B cell (primary cell): ENCODE measurements around the gene EMX1. TPM values are rescaled to one million over a fixed set of nuclear protein-coding genes. Genes with fewer than 3 reads are reported as not detected.

ENCODE experiments used
- ATAC-seq: fragments of 200-7000 bp; cut with Tn5 transposase; one replicate; pipeline ENCODE4 v1.10.0; 2021; ENCODE audit warnings: low read depth, mild to moderate bottlenecking, moderate number of reproducible peaks, moderate library complexity
- CTCF ChIA-PET: fragments of 350-600 bp; sonication (Branson Sonifier 250); formaldehyde crosslinking; loops from one replicate; lab custom pipeline; 2021; ENCODE audit warnings: antibody characterized with exemption, inconsistent platforms; lab: Charles Lee
- POLR2A ChIA-PET: fragments of 350-600 bp; sonication (Branson Sonifier 250); formaldehyde crosslinking; loops from one replicate; lab custom pipeline; 2021; ENCODE audit warnings: antibody characterized with exemption; lab: Charles Lee
- DNase-seq: peaks from one replicate; pipeline ENCODE4 v3.0.0; 2013
- H2AFZ ChIP-seq: 2 replicates; pipeline ENCODE4 v1.6.1; 2012; ENCODE audit warnings: mild to moderate bottlenecking, low read depth, low read length; ENCODE audit not compliant: insufficient read depth, poor library complexity, severe bottlenecking
- H3K27ac ChIP-seq, 2 donors: 1 replicate in 1 of 2; 2 replicates in 1 of 2; pipeline ENCODE4 v1.5.1; 2012 to 2013; ENCODE audit warnings: low read length in 2 of 2, mild to moderate bottlenecking in 2 of 2, moderate library complexity in 1 of 2
- H3K27me3 ChIP-seq, 4 experiments: fragments of 200-600 bp in 1 of 4; sonication (generic) in 1 of 4; replicated peaks in 1 of 4; 1 replicate in 2 of 4; 2 replicates in 2 of 4; pipeline versions ENCODE4 v1.6.1 to v1.7.0; 2013 to 2016; ENCODE audit warnings: low read length in 3 of 4, mild to moderate bottlenecking in 2 of 4, mixed read lengths in 1 of 4, moderate library complexity in 1 of 4; ENCODE audit not compliant: insufficient read depth in 4 of 4, control insufficient read depth in 3 of 4; ENCODE audit errors: control extremely low read depth in 1 of 4
- H3K36me3 ChIP-seq, 2 experiments: replicated peaks in 1 of 2; 1 replicate in 1 of 2; 2 replicates in 1 of 2; pipeline versions ENCODE4 v1.6.1 to v1.7.1; 2013; ENCODE audit warnings: low read length in 1 of 2; ENCODE audit not compliant: insufficient read depth in 2 of 2, control insufficient read depth in 1 of 2; ENCODE audit errors: control extremely low read depth in 1 of 2, extremely low read depth in 1 of 2
- H3K4me1 ChIP-seq, 2 donors: fragments of 200-600 bp in 1 of 2; sonication (generic) in 1 of 2; 1 replicate in 1 of 2; 2 replicates in 1 of 2; pipeline versions ENCODE4 v1.5.1 to v1.6.1; 2013 to 2017; ENCODE audit warnings: low read length in 2 of 2; ENCODE audit not compliant: control insufficient read depth in 2 of 2, insufficient read depth in 2 of 2
- H3K4me2 ChIP-seq: replicated peaks from 2 replicates; pipeline ENCODE3; 2012; ENCODE audit warnings: mild to moderate bottlenecking, low read depth, low read length; ENCODE audit not compliant: poor library complexity, severe bottlenecking
- H3K4me3 ChIP-seq, 5 experiments: fragments of 200-600 bp in 1 of 5; sonication (generic) in 1 of 5; 1 replicate in 3 of 5; 2 replicates in 2 of 5; pipeline versions ENCODE4 v1.5.1 to v1.7.0; 2011 to 2016; ENCODE audit warnings: low read length in 4 of 5, mild to moderate bottlenecking in 4 of 5, low read depth in 2 of 5, control low read depth in 1 of 5, moderate library complexity in 1 of 5; ENCODE audit not compliant: insufficient read depth in 1 of 5; ENCODE audit errors: control extremely low read depth in 1 of 5, extremely low read depth in 1 of 5
- H3K79me2 ChIP-seq: fragments of 200-600 bp; sonication (generic); one replicate; pipeline ENCODE4 v1.6.0; 2016; ENCODE audit warnings: low read length; ENCODE audit not compliant: control insufficient read depth, insufficient read depth
- H3K9ac ChIP-seq: fragments of 200-600 bp; sonication (generic); 2 replicates; pipeline ENCODE4 v1.6.1; 2017; ENCODE audit warnings: mild to moderate bottlenecking, low read length, moderate library complexity
- H3K9me3 ChIP-seq, 3 donors: one replicate each; pipeline versions ENCODE4 v1.6.1 to v1.7.1; 2013; ENCODE audit warnings: low read length in 2 of 3; ENCODE audit not compliant: control insufficient read depth in 2 of 3, insufficient read depth in 1 of 3; ENCODE audit errors: control extremely low read depth in 1 of 3
- H4K20me1 ChIP-seq: 2 replicates; pipeline ENCODE4 v1.6.0; 2012; ENCODE audit warnings: mild to moderate bottlenecking, low read length; ENCODE audit not compliant: insufficient read depth, control insufficient read depth, poor library complexity, severe bottlenecking
- H3K27ac Mint-ChIP-seq: one replicate; pipeline ENCODE4 v1.8.0; 2021; ENCODE audit warnings: mixed read lengths
- H3K27me3 Mint-ChIP-seq: one replicate; pipeline ENCODE4 v1.8.0; 2021; ENCODE audit warnings: mixed read lengths
- H3K4me1 Mint-ChIP-seq: one replicate; pipeline ENCODE4 v1.8.0; 2021; ENCODE audit warnings: mixed read lengths
- H3K4me3 Mint-ChIP-seq: one replicate; pipeline ENCODE4 v1.8.0; 2021; ENCODE audit warnings: mixed read lengths
- H3K9me3 Mint-ChIP-seq: one replicate; pipeline ENCODE4 v1.8.0; 2022; ENCODE audit warnings: mixed read lengths; ENCODE audit not compliant: insufficient read depth
- CTCF ChIP-seq: fragments of 200-600 bp; IDR thresholded peaks from one replicate; pipeline ENCODE4 v1.8.0; 2022; ENCODE audit warnings: antibody characterized with exemption, mild to moderate bottlenecking
- EZH2 ChIP-seq: IDR thresholded peaks from 2 replicates; pipeline ENCODE4 v1.6.1; 2012; ENCODE audit warnings: borderline replicate concordance, low read depth, mild to moderate bottlenecking, moderate library complexity, low read length; ENCODE audit not compliant: insufficient read depth, poor library complexity, severe bottlenecking
- WGBS: methylation state at CpG from one replicate; pipeline ENCODE4 v1.1.5; 2013; ENCODE audit warnings: missing lambda C conversion rate; ENCODE audit not compliant: insufficient coverage; 5-methylcytosine and 5-hydroxymethylcytosine counted together
- intact Hi-C: fragments of 100-400 bp; cut with micrococcal nuclease; formaldehyde crosslinking; loops from one replicate; pipeline ENCODE4 v1.10.0; 2022
- polyA plus RNA-seq: library from polyadenylated mRNA; depleted of rRNA; stranded (reverse); fragments of >200 nt; gene quantifications from 2 replicates; pipeline ENCODE4 v1.2.3, GENCODE V29; 2012
- total RNA-seq, 2 donors: library from RNA; stranded (reverse); fragments of 120-200 nt in 1 of 2; gene quantifications; 1 replicate in 1 of 2; 2 replicates in 1 of 2; pipeline versions ENCODE4 v1.2.3 to v1.2.4, GENCODE V29; 2013 to 2022

EMX1 gene
- total and polyA plus RNA-seq, 2 donors (not counting 1 experiment from before 2014, with no cell fraction given), result not detected

GRCh38 chr2:72892506-72893173, 24.7 kb upstream of the EMX1 start:
- peaks cover 53% of the 10 kb centered on the region for H3K27me3 Mint-ChIP-seq
- ATAC-seq, result peak; percentile 83
- TF ChIP-seq CTCF (peak; percentile 66), EZH2 (no peak)
- Histone ChIP-seq H2AFZ (no peak overlapping the region), H3K4me2 (no peak overlapping the region), H3K9ac (no peak overlapping the region), H4K20me1 (no peaks in the 10 kb centered on the region), H3K4me1 (peaks cover 9 to 13% of the 10 kb centered on the region in 2 donors), H3K4me3 (no peak overlapping the region), H3K79me2 (no peaks in the 10 kb centered on the region), H3K9me3 (peaks cover 0 to 6% (median 0%) of the 10 kb centered on the region in 3 donors), H3K27me3 (peaks cover 0 to 83% (median 26%) of the 10 kb centered on the region in 4 experiments), H3K36me3 (no peaks in the 10 kb centered on the region), H3K27ac (no peak overlapping the region)
- intact Hi-C loops, result loop anchor here (1.0 kb wide), 3 partner anchors 81 to 285 kb away; no protein-coding TSS in a partner anchor
- no peak overlapping the region for H3K4me3 Mint-ChIP-seq
- H3K9me3 Mint-ChIP-seq, result no peaks in the 10 kb centered on the region
- H3K4me1 Mint-ChIP-seq, result peaks cover 9% of the 10 kb centered on the region
- peak; percentile 64 for DNase-seq
- no peak overlapping the region for H3K27ac Mint-ChIP-seq
- ChIA-PET CTCF (interaction anchor here (0.8 to 3.4 kb wide), 12 partner anchors 9 to 320 kb away, joined by 3 to 45 read pairs (median 4); partner anchors contain the start of gene SFXN5), POLR2A (no interaction called here)
- 9% methylated on average over 11 of the region's 11 CpGs for WGBS
